Esophagus squamous epithelium (tissue), 4 donors: ENCODE data around the gene SLC33A1.

Source experiments
- POLR2A ChIP-seq, 4 donors: fragments of 450-650 bp; IDR thresholded peaks; one replicate each; pipeline ENCODE4 v1.6.1; 2017; ENCODE audit warnings: antibody characterized with exemption in 4 of 4, mild to moderate bottlenecking in 4 of 4, moderate library complexity in 3 of 4
- TF ChIP-seq, protein P1 (sequence below), 6 experiments: fragments of 450-650 bp in 4 of 6; fragments of 200-600 bp in 2 of 6; sonication (generic) in 2 of 6; IDR thresholded peaks; one replicate each; pipeline ENCODE4 v1.5.1; 2016 to 2019; ENCODE audit warnings: antibody characterized with exemption in 6 of 6, mild to moderate bottlenecking in 4 of 6, moderate library complexity in 4 of 6

- no peak for TF ChIP-seq POLR2A (IDR thresholded peaks at IDR 0.05)
- TF ChIP-seq, protein P1, sequence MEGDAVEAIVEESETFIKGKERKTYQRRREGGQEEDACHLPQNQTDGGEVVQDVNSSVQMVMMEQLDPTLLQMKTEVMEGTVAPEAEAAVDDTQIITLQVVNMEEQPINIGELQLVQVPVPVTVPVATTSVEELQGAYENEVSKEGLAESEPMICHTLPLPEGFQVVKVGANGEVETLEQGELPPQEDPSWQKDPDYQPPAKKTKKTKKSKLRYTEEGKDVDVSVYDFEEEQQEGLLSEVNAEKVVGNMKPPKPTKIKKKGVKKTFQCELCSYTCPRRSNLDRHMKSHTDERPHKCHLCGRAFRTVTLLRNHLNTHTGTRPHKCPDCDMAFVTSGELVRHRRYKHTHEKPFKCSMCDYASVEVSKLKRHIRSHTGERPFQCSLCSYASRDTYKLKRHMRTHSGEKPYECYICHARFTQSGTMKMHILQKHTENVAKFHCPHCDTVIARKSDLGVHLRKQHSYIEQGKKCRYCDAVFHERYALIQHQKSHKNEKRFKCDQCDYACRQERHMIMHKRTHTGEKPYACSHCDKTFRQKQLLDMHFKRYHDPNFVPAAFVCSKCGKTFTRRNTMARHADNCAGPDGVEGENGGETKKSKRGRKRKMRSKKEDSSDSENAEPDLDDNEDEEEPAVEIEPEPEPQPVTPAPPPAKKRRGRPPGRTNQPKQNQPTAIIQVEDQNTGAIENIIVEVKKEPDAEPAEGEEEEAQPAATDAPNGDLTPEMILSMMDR (IDR thresholded peaks at IDR 0.05), result no peak
These were observed 26.1 kb upstream of the SLC33A1 start for GRCh38 chr3:155880286-155880685.
